ENCODE measurements around the gene PHACTR4. TPM values are rescaled to one million over a fixed set of nuclear protein-coding genes. Genes with fewer than 3 reads are reported as not detected.

The PHACTR4 gene
- total and polyA plus RNA-seq, 2 of the 13 experiments (the other 11 are each of a cell fraction or from before 2014, with no cell fraction given): 13.9 to 17.1 TPM

GRCh38 chr1:28518000-28518744 lies 148.6 kb downstream of the PHACTR4 start (continued):
- TF ChIP-seq ZNF138 (CRISPR knock-in tag; IDR thresholded peaks at IDR 0.05; ENCODE audit: low read depth) (0 out of 2 replicates have a peak, but pooled peaks have one; percentile 79), ZNF720 (CRISPR knock-in tag; IDR thresholded peaks at IDR 0.05) (no peak), ZNF589 (CRISPR knock-in tag; conservative IDR thresholded peaks at IDR 0.05) (0 out of 2 replicates have a peak, but pooled peaks have one; percentile 55), ZMYM3 (CRISPR knock-in tag; IDR thresholded peaks at IDR 0.05) (no peak), IRX3 (CRISPR knock-in tag; IDR thresholded peaks at IDR 0.05; ENCODE audit: borderline replicate concordance, low read depth) (no peak; the same call in 1 of the 2 replicates), SIN3A (IDR thresholded peaks at IDR 0.05; ENCODE audit: borderline replicate concordance, low read depth, low read length) (peak; percentile 77; the same call in 1 of the 2 replicates), GABPA (IDR thresholded peaks at IDR 0.05; ENCODE audit: low read depth, low read length) (no peak), GABPA (CRISPR knock-in tag; IDR thresholded peaks at IDR 0.05; ENCODE audit: low read depth) (no peak), ZNF614 (CRISPR knock-in tag; IDR thresholded peaks at IDR 0.05; ENCODE audit: borderline replicate concordance) (0 out of 2 replicates have a peak, but pooled peaks have one; percentile 57), ZNF567 (CRISPR knock-in tag; IDR thresholded peaks at IDR 0.05; ENCODE audit: borderline replicate concordance) (no peak), FOSL2 (CRISPR knock-in tag; IDR thresholded peaks at IDR 0.05) (peak; percentile 41; the same call in 1 of the 2 replicates), NR3C1 (CRISPR knock-in tag; IDR thresholded peaks at IDR 0.05) (no peak), SALL1 (CRISPR knock-in tag; IDR thresholded peaks at IDR 0.05) (peak; percentile 68), CTCF (CRISPR knock-in tag; IDR thresholded peaks at IDR 0.05) (peak; percentile 92), TCF7 (IDR thresholded peaks at IDR 0.05; ENCODE audit: low read depth) (no peak), TCF7L2 (IDR thresholded peaks at IDR 0.05; ENCODE audit: low read depth, low read length) (no peak), ZNF556 (CRISPR knock-in tag; IDR thresholded peaks at IDR 0.05; ENCODE audit: borderline replicate concordance) (no peak), NAIF1 (CRISPR knock-in tag; IDR thresholded peaks at IDR 0.05; ENCODE audit: borderline replicate concordance) (no peak), BORCS8-MEF2B (CRISPR knock-in tag; IDR thresholded peaks at IDR 0.05) (no peak; the same call in 1 of the 2 replicates)
- TF ChIP-seq, protein P1, sequence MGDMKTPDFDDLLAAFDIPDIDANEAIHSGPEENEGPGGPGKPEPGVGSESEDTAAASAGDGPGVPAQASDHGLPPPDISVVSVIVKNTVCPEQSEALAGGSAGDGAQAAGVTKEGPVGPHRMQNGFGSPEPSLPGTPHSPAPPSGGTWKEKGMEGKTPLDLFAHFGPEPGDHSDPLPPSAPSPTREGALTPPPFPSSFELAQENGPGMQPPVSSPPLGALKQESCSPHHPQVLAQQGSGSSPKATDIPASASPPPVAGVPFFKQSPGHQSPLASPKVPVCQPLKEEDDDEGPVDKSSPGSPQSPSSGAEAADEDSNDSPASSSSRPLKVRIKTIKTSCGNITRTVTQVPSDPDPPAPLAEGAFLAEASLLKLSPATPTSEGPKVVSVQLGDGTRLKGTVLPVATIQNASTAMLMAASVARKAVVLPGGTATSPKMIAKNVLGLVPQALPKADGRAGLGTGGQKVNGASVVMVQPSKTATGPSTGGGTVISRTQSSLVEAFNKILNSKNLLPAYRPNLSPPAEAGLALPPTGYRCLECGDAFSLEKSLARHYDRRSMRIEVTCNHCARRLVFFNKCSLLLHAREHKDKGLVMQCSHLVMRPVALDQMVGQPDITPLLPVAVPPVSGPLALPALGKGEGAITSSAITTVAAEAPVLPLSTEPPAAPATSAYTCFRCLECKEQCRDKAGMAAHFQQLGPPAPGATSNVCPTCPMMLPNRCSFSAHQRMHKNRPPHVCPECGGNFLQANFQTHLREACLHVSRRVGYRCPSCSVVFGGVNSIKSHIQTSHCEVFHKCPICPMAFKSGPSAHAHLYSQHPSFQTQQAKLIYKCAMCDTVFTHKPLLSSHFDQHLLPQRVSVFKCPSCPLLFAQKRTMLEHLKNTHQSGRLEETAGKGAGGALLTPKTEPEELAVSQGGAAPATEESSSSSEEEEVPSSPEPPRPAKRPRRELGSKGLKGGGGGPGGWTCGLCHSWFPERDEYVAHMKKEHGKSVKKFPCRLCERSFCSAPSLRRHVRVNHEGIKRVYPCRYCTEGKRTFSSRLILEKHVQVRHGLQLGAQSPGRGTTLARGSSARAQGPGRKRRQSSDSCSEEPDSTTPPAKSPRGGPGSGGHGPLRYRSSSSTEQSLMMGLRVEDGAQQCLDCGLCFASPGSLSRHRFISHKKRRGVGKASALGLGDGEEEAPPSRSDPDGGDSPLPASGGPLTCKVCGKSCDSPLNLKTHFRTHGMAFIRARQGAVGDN (CRISPR knock-in tag; IDR thresholded peaks at IDR 0.05): peak; percentile 88
- TF ChIP-seq, protein P2, sequence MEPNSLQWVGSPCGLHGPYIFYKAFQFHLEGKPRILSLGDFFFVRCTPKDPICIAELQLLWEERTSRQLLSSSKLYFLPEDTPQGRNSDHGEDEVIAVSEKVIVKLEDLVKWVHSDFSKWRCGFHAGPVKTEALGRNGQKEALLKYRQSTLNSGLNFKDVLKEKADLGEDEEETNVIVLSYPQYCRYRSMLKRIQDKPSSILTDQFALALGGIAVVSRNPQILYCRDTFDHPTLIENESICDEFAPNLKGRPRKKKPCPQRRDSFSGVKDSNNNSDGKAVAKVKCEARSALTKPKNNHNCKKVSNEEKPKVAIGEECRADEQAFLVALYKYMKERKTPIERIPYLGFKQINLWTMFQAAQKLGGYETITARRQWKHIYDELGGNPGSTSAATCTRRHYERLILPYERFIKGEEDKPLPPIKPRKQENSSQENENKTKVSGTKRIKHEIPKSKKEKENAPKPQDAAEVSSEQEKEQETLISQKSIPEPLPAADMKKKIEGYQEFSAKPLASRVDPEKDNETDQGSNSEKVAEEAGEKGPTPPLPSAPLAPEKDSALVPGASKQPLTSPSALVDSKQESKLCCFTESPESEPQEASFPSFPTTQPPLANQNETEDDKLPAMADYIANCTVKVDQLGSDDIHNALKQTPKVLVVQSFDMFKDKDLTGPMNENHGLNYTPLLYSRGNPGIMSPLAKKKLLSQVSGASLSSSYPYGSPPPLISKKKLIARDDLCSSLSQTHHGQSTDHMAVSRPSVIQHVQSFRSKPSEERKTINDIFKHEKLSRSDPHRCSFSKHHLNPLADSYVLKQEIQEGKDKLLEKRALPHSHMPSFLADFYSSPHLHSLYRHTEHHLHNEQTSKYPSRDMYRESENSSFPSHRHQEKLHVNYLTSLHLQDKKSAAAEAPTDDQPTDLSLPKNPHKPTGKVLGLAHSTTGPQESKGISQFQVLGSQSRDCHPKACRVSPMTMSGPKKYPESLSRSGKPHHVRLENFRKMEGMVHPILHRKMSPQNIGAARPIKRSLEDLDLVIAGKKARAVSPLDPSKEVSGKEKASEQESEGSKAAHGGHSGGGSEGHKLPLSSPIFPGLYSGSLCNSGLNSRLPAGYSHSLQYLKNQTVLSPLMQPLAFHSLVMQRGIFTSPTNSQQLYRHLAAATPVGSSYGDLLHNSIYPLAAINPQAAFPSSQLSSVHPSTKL (CRISPR knock-in tag; IDR thresholded peaks at IDR 0.05): peak; percentile 57
